HepG2 (cell line): ENCODE results near the gene FOLR1.

Source experiments
- ARNT ChIP-seq: fragments of 450-650 bp; IDR thresholded peaks from 2 replicates; pipeline ENCODE4 v1.6.1; 2017
- CTCF ChIP-seq: sonication (generic); formaldehyde crosslinking; IDR thresholded peaks from 2 replicates; pipeline ENCODE4 v1.5.0; 2020; ENCODE audit warnings: mild to moderate bottlenecking, missing genetic modification reagents, moderate library complexity
- GABPA ChIP-seq, 2 experiments: IDR thresholded peaks; 2 replicates each; pipeline ENCODE4 v1.6.1; 2011 to 2016; ENCODE audit warnings: low read depth in 2 of 2, low read length in 1 of 2, missing biosample characterization in 1 of 2, missing genetic modification characterization in 1 of 2
- SRF ChIP-seq: IDR thresholded peaks from 2 replicates; pipeline ENCODE4 v1.6.1; 2011; ENCODE audit warnings: mild to moderate bottlenecking, low read depth, low read length, moderate library complexity
- ZNF407 ChIP-seq: sonication (generic); formaldehyde crosslinking; IDR thresholded peaks from one replicate; pipeline ENCODE4 v1.5.1; 2020; ENCODE audit warnings: mild to moderate bottlenecking, missing genetic modification reagents; ENCODE audit errors: not compliant biosample characterization
- ZNF740 ChIP-seq: sonication (generic); formaldehyde crosslinking; IDR thresholded peaks from 2 replicates; pipeline ENCODE4 v1.4.0; 2020; ENCODE audit warnings: missing genetic modification reagents

- no peak for TF ChIP-seq ARNT
- no peak for TF ChIP-seq ZNF740
- TF ChIP-seq ZNF407 (CRISPR knock-in tag), result no peak
- no peak for TF ChIP-seq GABPA (IDR thresholded peaks at IDR 0.05; ENCODE audit: low read depth, low read length)
- TF ChIP-seq GABPA (CRISPR knock-in tag; IDR thresholded peaks at IDR 0.05; ENCODE audit: low read depth), result no peak
- TF ChIP-seq CTCF (CRISPR knock-in tag), result no peak
- TF ChIP-seq SRF, result no peak
These were observed 11.2 kb downstream of the FOLR1 start for GRCh38 chr11:72203163-72203562.
